Measurements from ENCODE around the gene CTIF.

CTIF gene

GRCh38 chr18:48570313-48570712 lies 31.5 kb downstream of the CTIF start:
- Histone ChIP-seq H3K27me3 (ENCODE audit: low read depth, low read length) (no peaks in the 10 kb centered on the region), H3K4me1 (ENCODE audit: low read length) (no peaks in the 10 kb centered on the region), H4K20me1 (ENCODE audit: insufficient read depth, low read length) (peaks cover 19% of the 10 kb centered on the region; the same call in 1 of the 2 replicates), H3K9me3 (ENCODE audit: insufficient read depth, low read length) (no peaks in the 10 kb centered on the region), H3K36me3 (replicated peaks; ENCODE audit: low read depth, low read length) (no peaks in the 10 kb centered on the region), H3K27ac (ENCODE audit: low read length) (no peak overlapping the region), H3K79me2 (ENCODE audit: low read length) (no peaks in the 10 kb centered on the region), H3K4me3 (ENCODE audit: low read length) (no peak overlapping the region), H2AFZ (ENCODE audit: low read depth, low read length) (no peak overlapping the region), H3K4me2 (ENCODE audit: low read length) (no peak overlapping the region), H3K9ac (ENCODE audit: low read length) (no peak overlapping the region)
- no peak for TF ChIP-seq EZH2phosphoT487 (IDR thresholded peaks at IDR 0.05; ENCODE audit: low read depth)
- TF ChIP-seq, protein P1, sequence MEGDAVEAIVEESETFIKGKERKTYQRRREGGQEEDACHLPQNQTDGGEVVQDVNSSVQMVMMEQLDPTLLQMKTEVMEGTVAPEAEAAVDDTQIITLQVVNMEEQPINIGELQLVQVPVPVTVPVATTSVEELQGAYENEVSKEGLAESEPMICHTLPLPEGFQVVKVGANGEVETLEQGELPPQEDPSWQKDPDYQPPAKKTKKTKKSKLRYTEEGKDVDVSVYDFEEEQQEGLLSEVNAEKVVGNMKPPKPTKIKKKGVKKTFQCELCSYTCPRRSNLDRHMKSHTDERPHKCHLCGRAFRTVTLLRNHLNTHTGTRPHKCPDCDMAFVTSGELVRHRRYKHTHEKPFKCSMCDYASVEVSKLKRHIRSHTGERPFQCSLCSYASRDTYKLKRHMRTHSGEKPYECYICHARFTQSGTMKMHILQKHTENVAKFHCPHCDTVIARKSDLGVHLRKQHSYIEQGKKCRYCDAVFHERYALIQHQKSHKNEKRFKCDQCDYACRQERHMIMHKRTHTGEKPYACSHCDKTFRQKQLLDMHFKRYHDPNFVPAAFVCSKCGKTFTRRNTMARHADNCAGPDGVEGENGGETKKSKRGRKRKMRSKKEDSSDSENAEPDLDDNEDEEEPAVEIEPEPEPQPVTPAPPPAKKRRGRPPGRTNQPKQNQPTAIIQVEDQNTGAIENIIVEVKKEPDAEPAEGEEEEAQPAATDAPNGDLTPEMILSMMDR (IDR thresholded peaks at IDR 0.05; ENCODE audit: low read depth, low read length), result no peak

- Histone ChIP-seq H3K4me2 (ENCODE audit: low read length) (no peak overlapping the region), H3K4me1 (ENCODE audit: low read length) (no peaks in the 10 kb centered on the region), H3K4me3 (ENCODE audit: low read length) (no peak overlapping the region), H3K79me2 (ENCODE audit: low read length) (no peaks in the 10 kb centered on the region), H3K9me3 (ENCODE audit: insufficient read depth, low read length) (no peaks in the 10 kb centered on the region), H3K27me3 (ENCODE audit: low read depth, low read length) (no peaks in the 10 kb centered on the region), H3K9ac (ENCODE audit: low read length) (no peak overlapping the region), H4K20me1 (ENCODE audit: insufficient read depth, low read length) (peaks cover 24% of the 10 kb centered on the region; the same call in 1 of the 2 replicates), H2AFZ (ENCODE audit: low read depth, low read length) (no peak overlapping the region), H3K36me3 (replicated peaks; ENCODE audit: low read depth, low read length) (no peaks in the 10 kb centered on the region), H3K27ac (ENCODE audit: low read length) (no peak overlapping the region)
- TF ChIP-seq, protein P1 (IDR thresholded peaks at IDR 0.05; ENCODE audit: low read depth, low read length), result no peak
- TF ChIP-seq EZH2phosphoT487 (IDR thresholded peaks at IDR 0.05; ENCODE audit: low read depth), result no peak
Observed at GRCh38 chr18:48571639-48572384, 33.0 kb downstream of the CTIF start.

DNA sequence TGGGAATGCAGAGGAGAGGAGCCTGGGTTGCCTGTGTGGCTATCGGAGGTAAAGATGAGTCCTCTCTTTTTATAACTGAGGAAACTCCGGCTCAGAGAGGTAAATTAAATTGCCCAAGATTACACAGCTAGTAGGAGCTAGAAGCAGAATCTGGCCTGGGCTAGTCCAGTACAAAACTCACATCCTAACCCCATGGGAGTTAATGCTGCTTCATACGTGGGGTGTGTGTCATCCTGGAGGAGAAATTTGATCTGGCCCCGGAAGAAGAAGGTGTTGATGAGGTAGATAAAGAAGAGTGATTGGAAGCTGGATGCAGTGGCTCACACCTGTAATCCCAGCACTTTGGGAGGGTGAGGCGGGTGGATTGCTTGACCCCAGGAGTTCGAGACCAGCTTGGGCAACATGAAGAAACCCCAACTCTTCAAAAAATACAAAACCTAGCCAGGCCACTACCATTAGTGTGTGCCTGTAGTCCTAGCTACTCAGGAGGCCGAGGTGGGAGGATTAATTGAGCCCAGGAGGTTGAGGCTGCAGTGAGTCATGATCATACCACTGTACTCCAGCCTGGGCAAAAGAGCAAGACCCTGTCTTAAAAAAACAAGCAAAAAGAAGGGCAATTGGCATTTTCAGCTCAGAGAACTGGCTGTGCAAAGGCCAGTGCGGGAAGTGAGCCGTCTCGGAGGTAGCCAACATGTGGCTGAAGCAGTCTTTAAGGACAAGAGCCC lies 33.7 kb downstream of the CTIF start:
- H3K4me2 ChIP-seq (ENCODE audit: low read length), result no peak overlapping the region

More for the DNA sequence above, 33.7 kb downstream of the CTIF start:
- Histone ChIP-seq H3K36me3 (replicated peaks; ENCODE audit: low read depth, low read length) (no peaks in the 10 kb centered on the region), H3K9ac (ENCODE audit: low read length) (no peak overlapping the region), H3K4me3 (ENCODE audit: low read length) (no peak overlapping the region), H2AFZ (ENCODE audit: low read depth, low read length) (no peak overlapping the region), H3K9me3 (ENCODE audit: insufficient read depth, low read length) (no peaks in the 10 kb centered on the region), H4K20me1 (ENCODE audit: insufficient read depth, low read length) (peaks cover 24% of the 10 kb centered on the region; the same call in 1 of the 2 replicates), H3K27me3 (ENCODE audit: low read depth, low read length) (no peaks in the 10 kb centered on the region), H3K27ac (ENCODE audit: low read length) (no peak overlapping the region), H3K4me1 (ENCODE audit: low read length) (no peaks in the 10 kb centered on the region), H3K79me2 (ENCODE audit: low read length) (no peaks in the 10 kb centered on the region)
- no peak for TF ChIP-seq EZH2phosphoT487 (IDR thresholded peaks at IDR 0.05; ENCODE audit: low read depth)
- TF ChIP-seq, protein P1 (IDR thresholded peaks at IDR 0.05; ENCODE audit: low read depth, low read length), result no peak
